Fibroblast of lung (primary cell): ENCODE results near the gene TACC2. TPM values are rescaled to one million over a fixed set of nuclear protein-coding genes. Genes with fewer than 3 reads are reported as not detected.
A peak's percentile ranks its signal among the peaks of the same experiment; 100 is the strongest.

ENCODE experiments used
- DNase-seq, 2 donors: peaks; one replicate each; pipeline versions ENCODE4 v3.0.0 to v3.0.0-alpha.2; 2010; ENCODE audit warnings: low read depth in 2 of 2
- H2AFZ ChIP-seq: 2 replicates; pipeline ENCODE4 v1.5.1; 2012; ENCODE audit warnings: low read length, control low read depth, inconsistent platforms
- H3K27ac ChIP-seq: 2 replicates; pipeline ENCODE4 v1.5.1; 2011; ENCODE audit warnings: low read length, control low read depth; ENCODE audit not compliant: insufficient read depth
- H3K27me3 ChIP-seq: 2 replicates; pipeline ENCODE4 v1.5.1; 2011; ENCODE audit warnings: mild to moderate bottlenecking, low read length; ENCODE audit not compliant: control insufficient read depth, insufficient read depth
- H3K36me3 ChIP-seq: 2 replicates; pipeline ENCODE4 v1.5.1; 2011; ENCODE audit warnings: low read length; ENCODE audit not compliant: control insufficient read depth, insufficient read depth
- H3K4me1 ChIP-seq: 2 replicates; pipeline ENCODE4 v1.5.1; 2011; ENCODE audit warnings: low read length; ENCODE audit not compliant: control insufficient read depth, insufficient read depth; ENCODE audit errors: extremely low read depth
- H3K4me2 ChIP-seq: 2 replicates; pipeline ENCODE4 v1.5.1; 2011; ENCODE audit warnings: low read length, control low read depth; ENCODE audit not compliant: insufficient read depth; ENCODE audit errors: extremely low read depth
- H3K4me3 ChIP-seq, 4 experiments: fragments of 200-600 bp in 1 of 4; sonication (generic) in 1 of 4; replicated peaks in 1 of 4; 2 replicates each; pipeline ENCODE4 v1.5.1; 2011 to 2016; ENCODE audit warnings: low read length in 4 of 4, low read depth in 3 of 4, mild to moderate bottlenecking in 3 of 4, control low read depth in 2 of 4, inconsistent platforms in 1 of 4, mixed read lengths in 1 of 4; ENCODE audit not compliant: insufficient read depth in 1 of 4; ENCODE audit errors: control extremely low read depth in 1 of 4
- H3K79me2 ChIP-seq: 2 replicates; pipeline ENCODE4 v1.5.1; 2012; ENCODE audit warnings: mild to moderate bottlenecking, low read length, inconsistent platforms; ENCODE audit not compliant: control insufficient read depth, insufficient read depth
- H3K9ac ChIP-seq: 2 replicates; pipeline ENCODE4 v1.5.1; 2011; ENCODE audit warnings: mild to moderate bottlenecking, low read length, control low read depth; ENCODE audit not compliant: insufficient read depth
- H3K9me3 ChIP-seq: 2 replicates; pipeline ENCODE4 v1.5.1; 2012; ENCODE audit warnings: low read depth, low read length; ENCODE audit not compliant: control insufficient read depth, insufficient read depth
- H4K20me1 ChIP-seq: 2 replicates; pipeline ENCODE4 v1.5.1; 2011; ENCODE audit warnings: low read length; ENCODE audit not compliant: control insufficient read depth, insufficient read depth; ENCODE audit errors: extremely low read depth
- CTCF ChIP-seq, 2 donors: IDR thresholded peaks in 1 of 2; conservative IDR thresholded peaks in 1 of 2; 1 replicate in 1 of 2; 2 replicates in 1 of 2; pipeline ENCODE4 v1.5.1; 2011 to 2012; ENCODE audit warnings: low read length in 2 of 2, control low read depth in 1 of 2, inconsistent platforms in 1 of 2, low read depth in 1 of 2, mild to moderate bottlenecking in 1 of 2
- EZH2 ChIP-seq: IDR thresholded peaks from 2 replicates; pipeline ENCODE4 v1.5.1; 2012; ENCODE audit warnings: low read length, control low read depth, mild to moderate bottlenecking; ENCODE audit errors: missing control alignments
- polyA plus RNA-seq, 2 donors: library from polyadenylated mRNA; depleted of rRNA in 1 of 2; stranded (reverse) in 1 of 2; unstranded in 1 of 2; fragments of >200 nt; gene quantifications; 2 replicates each; pipeline ENCODE4 v1.2.1, GENCODE V29; 2011 to 2012; ENCODE audit warnings: missing spikeins in 1 of 2
- total RNA-seq: library from RNA; depleted of rRNA; stranded (reverse); fragments of >200 nt; gene quantifications from 2 replicates; pipeline ENCODE4 v1.2.1, GENCODE V29; 2014

Gene TACC2
- total and polyA plus RNA-seq, 2 donors (not counting 1 experiment from before 2014, with no cell fraction given) = 7.6 to 13.0 TPM

GRCh38 chr10:122286867-122287266 is 297.9 kb downstream of the TACC2 start:
- Histone ChIP-seq H4K20me1 (no peaks in the 10 kb centered on the region), H3K27ac (no peak overlapping the region), H3K4me3 (no peak overlapping the region)

DNA sequence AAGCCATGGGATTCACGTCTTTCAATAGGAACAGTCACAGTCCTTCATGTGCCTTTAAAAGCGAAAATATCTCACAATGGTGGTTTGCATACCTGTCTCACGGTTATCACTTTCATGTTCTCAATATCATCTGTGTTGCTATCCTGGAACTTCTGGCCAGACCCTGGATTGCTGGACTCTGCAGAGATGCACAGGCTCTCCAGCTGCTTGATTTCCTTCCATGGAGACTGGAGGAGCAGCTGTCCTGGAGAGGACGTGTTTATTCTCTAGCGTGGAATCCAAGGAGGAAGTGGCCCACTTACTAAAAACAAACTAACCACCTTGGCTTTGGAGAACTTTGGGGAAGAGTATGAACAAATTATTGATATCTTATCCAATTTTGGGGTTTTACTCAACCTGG is 298.6 kb downstream of the TACC2 start:
- no peak overlapping the region for H2AFZ ChIP-seq
- H3K9ac ChIP-seq = no peak overlapping the region
- H3K4me3 ChIP-seq = no peak overlapping the region

More at GRCh38 chr10:122286867-122287266, 297.9 kb downstream of the TACC2 start:
- Histone ChIP-seq H3K9ac (no peak overlapping the region), H3K36me3 (no peaks in the 10 kb centered on the region), H3K27me3 (peaks cover 2% of the 10 kb centered on the region), H3K4me2 (no peak overlapping the region), H3K79me2 (no peaks in the 10 kb centered on the region), H2AFZ (no peak overlapping the region), H3K4me1 (peaks cover 9% of the 10 kb centered on the region), H3K9me3 (no peaks in the 10 kb centered on the region)
- DNase-seq = peak; percentile 68 to 86
- TF ChIP-seq CTCF (conservative IDR thresholded peaks at IDR 0.05 in 1 of 2, IDR thresholded peaks at IDR 0.05 in 1 of 2; ENCODE audit: low read depth in 1 of 2, low read length in 2 of 2) (no peak), EZH2 (no peak)

GRCh38 chr10:122288262-122288661 is 299.3 kb downstream of the TACC2 start:
- peaks cover 2% of the 10 kb centered on the region for H3K27me3 ChIP-seq
- no peak overlapping the region for H3K4me3 ChIP-seq
- no peaks in the 10 kb centered on the region for H3K9me3 ChIP-seq
- H3K27ac ChIP-seq = no peak overlapping the region
- no peak for TF ChIP-seq CTCF (conservative IDR thresholded peaks at IDR 0.05 in 1 of 2, IDR thresholded peaks at IDR 0.05 in 1 of 2; ENCODE audit: low read depth in 1 of 2, low read length in 2 of 2)
- no peak overlapping the region for H3K9ac ChIP-seq
- peaks cover 5% of the 10 kb centered on the region for H3K4me1 ChIP-seq
- H2AFZ ChIP-seq = no peak overlapping the region
- H3K36me3 ChIP-seq = no peaks in the 10 kb centered on the region
- DNase-seq = no peak
- H4K20me1 ChIP-seq = no peaks in the 10 kb centered on the region
- no peak overlapping the region for H3K4me2 ChIP-seq
- no peaks in the 10 kb centered on the region for H3K79me2 ChIP-seq

More for the DNA sequence above, 298.6 kb downstream of the TACC2 start:
- Histone ChIP-seq H3K4me1 (peaks cover 5% of the 10 kb centered on the region), H4K20me1 (no peaks in the 10 kb centered on the region), H3K36me3 (no peaks in the 10 kb centered on the region), H3K4me2 (peak overlapping the region; percentile 35), H3K27me3 (peaks cover 2% of the 10 kb centered on the region), H3K79me2 (no peaks in the 10 kb centered on the region), H3K27ac (no peak overlapping the region), H3K9me3 (no peaks in the 10 kb centered on the region)
- DNase-seq = no peak
- TF ChIP-seq CTCF (conservative IDR thresholded peaks at IDR 0.05 in 1 of 2, IDR thresholded peaks at IDR 0.05 in 1 of 2; ENCODE audit: low read depth in 1 of 2, low read length in 2 of 2) (no peak), EZH2 (no peak)
